ENCODE data around the gene GBX1. TPM values are rescaled to one million over a fixed set of nuclear protein-coding genes. Genes with fewer than 3 reads are reported as not detected.

The GBX1 gene
- total RNA-seq, 1 donor from 2014 or later: 2.1 TPM

- H3K4me3 Mint-ChIP-seq (ENCODE audit: low read depth): no peak overlapping the region
- H3K27me3 Mint-ChIP-seq: no peaks in the 10 kb centered on the region
- H3K27ac Mint-ChIP-seq: no peak overlapping the region
- peaks cover 1% of the 10 kb centered on the region for H3K36me3 Mint-ChIP-seq (ENCODE audit: insufficient read depth)
- no peak for DNase-seq (ENCODE audit: low spot score, unreplicated experiment)
- no peaks in the 10 kb centered on the region for H3K9me3 Mint-ChIP-seq (ENCODE audit: low read depth)
- no peak for TF ChIP-seq CTCF (IDR thresholded peaks at IDR 0.05; ENCODE audit: unreplicated experiment)
- no peaks in the 10 kb centered on the region for H3K4me1 Mint-ChIP-seq (ENCODE audit: low read depth)
Observed at GRCh38 chr7:151100921-151101320, 66.6 kb downstream of the GBX1 start.

- H3K4me1 Mint-ChIP-seq (ENCODE audit: low read depth): no peaks in the 10 kb centered on the region
- no peak for DNase-seq (ENCODE audit: low spot score, unreplicated experiment)
Observed at GRCh38 chr7:151099486-151100211, 67.8 kb downstream of the GBX1 start.

More at GRCh38 chr7:151099486-151100211, 67.8 kb downstream of the GBX1 start:
- Mint-ChIP-seq H3K27me3 (no peaks in the 10 kb centered on the region), H3K4me3 (ENCODE audit: low read depth) (no peak overlapping the region), H3K9me3 (ENCODE audit: low read depth) (no peaks in the 10 kb centered on the region), H3K27ac (no peak overlapping the region), H3K36me3 (ENCODE audit: insufficient read depth) (peaks cover 1% of the 10 kb centered on the region)
- TF ChIP-seq CTCF (IDR thresholded peaks at IDR 0.05; ENCODE audit: unreplicated experiment): no peak

Other genes starting within 250 kb of the GBX1 start
- gene KCNH2, start 189.4 kb downstream of the GBX1 start, total RNA-seq: 6.9 and 9.4 TPM in 2 replicates
- 0.74 and 1.1 TPM in 2 replicates for gene NOS3, start 176.7 kb downstream of the GBX1 start, total RNA-seq
- 0.58 and 0.79 TPM in 2 replicates for gene ATG9B, start 143.2 kb downstream of the GBX1 start, total RNA-seq
- gene ABCB8, start 139.2 kb downstream of the GBX1 start, total RNA-seq: 36.0 and 36.2 TPM in 2 replicates
- 3.5 and 5.1 TPM in 2 replicates for gene ASIC3, start 119.2 kb downstream of the GBX1 start, total RNA-seq
- 22.6 and 24.9 TPM in 2 replicates for gene CDK5, start 109.8 kb downstream of the GBX1 start, total RNA-seq
- 208 and 213 TPM in 2 replicates for gene SLC4A2, start 108.1 kb downstream of the GBX1 start, total RNA-seq
- gene FASTK, start 86.9 kb downstream of the GBX1 start, total RNA-seq: 75.0 and 81.9 TPM in 2 replicates
- 40.4 and 48.6 TPM in 2 replicates for gene TMUB1, start 84.2 kb downstream of the GBX1 start, total RNA-seq
- gene AGAP3, start 81.2 kb downstream of the GBX1 start, total RNA-seq: 112 and 114 TPM in 2 replicates
- gene ASB10, start 19.6 kb upstream of the GBX1 start, total RNA-seq: not detected in 2 replicates
- gene H2BK1, start 42.8 kb upstream of the GBX1 start, total RNA-seq: not detected in 2 replicates
- 48.7 and 55.1 TPM in 2 replicates for gene ABCF2, start 59.5 kb upstream of the GBX1 start, total RNA-seq
- gene CHPF2, start 64.8 kb upstream of the GBX1 start, total RNA-seq: 41.4 and 42.2 TPM in 2 replicates
- gene SMARCD3, start 81.0 kb upstream of the GBX1 start, total RNA-seq: 51.1 and 52.9 TPM in 2 replicates
- gene NUB1, start 174.1 kb upstream of the GBX1 start, total RNA-seq: 49.0 and 53.5 TPM in 2 replicates
- 80.6 and 82.9 TPM in 2 replicates for gene WDR86, start 242.3 kb upstream of the GBX1 start, total RNA-seq

All from progenitor cell of endocrine pancreas (in vitro differentiated cells).